ENCODE measurements around the gene DNM3. TPM values are rescaled to one million over a fixed set of nuclear protein-coding genes. Genes with fewer than 3 reads are reported as not detected.

DNM3 gene
- total RNA-seq, 1 donor: 0.72 TPM

- no peak for DNase-seq (ENCODE audit: insufficient read length, low spot score, missing footprints)
- Histone ChIP-seq H3K4me3 (ENCODE audit: insufficient read depth, low read length) (no peak overlapping the region), H3K9me3 (ENCODE audit: low read depth, low read length) (no peaks in the 10 kb centered on the region), H3K27ac (ENCODE audit: low read depth, low read length) (no peak overlapping the region), H3K79me2 (ENCODE audit: insufficient read depth, low read length) (no peaks in the 10 kb centered on the region), H3K36me3 (ENCODE audit: insufficient read depth, low read length) (no peaks in the 10 kb centered on the region), H4K20me1 (ENCODE audit: insufficient read depth, low read length) (no peaks in the 10 kb centered on the region), H3K4me2 (ENCODE audit: insufficient read depth, low read length) (no peak overlapping the region), H3K4me1 (ENCODE audit: insufficient read depth, low read length) (peaks cover 3% of the 10 kb centered on the region), H2AFZ (ENCODE audit: low read length) (no peak overlapping the region), H3K27me3 (ENCODE audit: insufficient read depth, low read length) (no peaks in the 10 kb centered on the region)
- TF ChIP-seq, protein P1, sequence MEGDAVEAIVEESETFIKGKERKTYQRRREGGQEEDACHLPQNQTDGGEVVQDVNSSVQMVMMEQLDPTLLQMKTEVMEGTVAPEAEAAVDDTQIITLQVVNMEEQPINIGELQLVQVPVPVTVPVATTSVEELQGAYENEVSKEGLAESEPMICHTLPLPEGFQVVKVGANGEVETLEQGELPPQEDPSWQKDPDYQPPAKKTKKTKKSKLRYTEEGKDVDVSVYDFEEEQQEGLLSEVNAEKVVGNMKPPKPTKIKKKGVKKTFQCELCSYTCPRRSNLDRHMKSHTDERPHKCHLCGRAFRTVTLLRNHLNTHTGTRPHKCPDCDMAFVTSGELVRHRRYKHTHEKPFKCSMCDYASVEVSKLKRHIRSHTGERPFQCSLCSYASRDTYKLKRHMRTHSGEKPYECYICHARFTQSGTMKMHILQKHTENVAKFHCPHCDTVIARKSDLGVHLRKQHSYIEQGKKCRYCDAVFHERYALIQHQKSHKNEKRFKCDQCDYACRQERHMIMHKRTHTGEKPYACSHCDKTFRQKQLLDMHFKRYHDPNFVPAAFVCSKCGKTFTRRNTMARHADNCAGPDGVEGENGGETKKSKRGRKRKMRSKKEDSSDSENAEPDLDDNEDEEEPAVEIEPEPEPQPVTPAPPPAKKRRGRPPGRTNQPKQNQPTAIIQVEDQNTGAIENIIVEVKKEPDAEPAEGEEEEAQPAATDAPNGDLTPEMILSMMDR (IDR thresholded peaks at IDR 0.05; ENCODE audit: extremely low read depth, low read depth, low read length): no peak
Measured at GRCh38 chr1:172112576-172112975, 271.3 kb downstream of the DNM3 start.

GRCh38 chr1:172117800-172118199 lies 276.5 kb downstream of the DNM3 start:
- TF ChIP-seq, protein P1 (IDR thresholded peaks at IDR 0.05; ENCODE audit: extremely low read depth, low read depth, low read length): no peak
- no peak for DNase-seq (ENCODE audit: insufficient read length, low spot score, missing footprints)

GRCh38 chr1:172118618-172119017 lies 277.3 kb downstream of the DNM3 start:
- Histone ChIP-seq H3K4me3 (ENCODE audit: insufficient read depth, low read length) (no peak overlapping the region), H3K27me3 (ENCODE audit: insufficient read depth, low read length) (no peaks in the 10 kb centered on the region), H3K9me3 (ENCODE audit: low read depth, low read length) (no peaks in the 10 kb centered on the region), H4K20me1 (ENCODE audit: insufficient read depth, low read length) (no peaks in the 10 kb centered on the region), H2AFZ (ENCODE audit: low read length) (no peak overlapping the region), H3K4me1 (ENCODE audit: insufficient read depth, low read length) (no peaks in the 10 kb centered on the region), H3K27ac (ENCODE audit: low read depth, low read length) (no peak overlapping the region), H3K79me2 (ENCODE audit: insufficient read depth, low read length) (no peaks in the 10 kb centered on the region), H3K4me2 (ENCODE audit: insufficient read depth, low read length) (no peak overlapping the region), H3K36me3 (ENCODE audit: insufficient read depth, low read length) (no peaks in the 10 kb centered on the region)
- TF ChIP-seq, protein P1 (IDR thresholded peaks at IDR 0.05; ENCODE audit: extremely low read depth, low read depth, low read length): no peak
- DNase-seq (ENCODE audit: insufficient read length, low spot score, missing footprints): no peak

More at GRCh38 chr1:172117800-172118199, 276.5 kb downstream of the DNM3 start:
- Histone ChIP-seq H3K4me1 (ENCODE audit: insufficient read depth, low read length) (no peaks in the 10 kb centered on the region), H3K79me2 (ENCODE audit: insufficient read depth, low read length) (no peaks in the 10 kb centered on the region), H3K9me3 (ENCODE audit: low read depth, low read length) (no peaks in the 10 kb centered on the region), H3K27ac (ENCODE audit: low read depth, low read length) (no peak overlapping the region), H3K4me2 (ENCODE audit: insufficient read depth, low read length) (no peak overlapping the region), H2AFZ (ENCODE audit: low read length) (no peak overlapping the region), H3K4me3 (ENCODE audit: insufficient read depth, low read length) (no peak overlapping the region), H4K20me1 (ENCODE audit: insufficient read depth, low read length) (no peaks in the 10 kb centered on the region), H3K27me3 (ENCODE audit: insufficient read depth, low read length) (no peaks in the 10 kb centered on the region), H3K36me3 (ENCODE audit: insufficient read depth, low read length) (no peaks in the 10 kb centered on the region)

GRCh38 chr1:172119184-172119583 lies 277.9 kb downstream of the DNM3 start:
- no peaks in the 10 kb centered on the region for H3K79me2 ChIP-seq (ENCODE audit: insufficient read depth, low read length)

More at GRCh38 chr1:172119184-172119583, 277.9 kb downstream of the DNM3 start:
- Histone ChIP-seq H4K20me1 (ENCODE audit: insufficient read depth, low read length) (no peaks in the 10 kb centered on the region), H3K4me2 (ENCODE audit: insufficient read depth, low read length) (no peak overlapping the region), H3K4me3 (ENCODE audit: insufficient read depth, low read length) (no peak overlapping the region), H3K9me3 (ENCODE audit: low read depth, low read length) (no peaks in the 10 kb centered on the region), H3K27me3 (ENCODE audit: insufficient read depth, low read length) (no peaks in the 10 kb centered on the region), H3K4me1 (ENCODE audit: insufficient read depth, low read length) (no peaks in the 10 kb centered on the region), H2AFZ (ENCODE audit: low read length) (no peak overlapping the region), H3K27ac (ENCODE audit: low read depth, low read length) (no peak overlapping the region), H3K36me3 (ENCODE audit: insufficient read depth, low read length) (no peaks in the 10 kb centered on the region)
- no peak for DNase-seq (ENCODE audit: insufficient read length, low spot score, missing footprints)
- TF ChIP-seq, protein P1 (IDR thresholded peaks at IDR 0.05; ENCODE audit: extremely low read depth, low read depth, low read length): no peak

Data from osteoblast (primary cell).